ENCODE measurements around the gene ZIC5.

The ZIC5 gene

GRCh38 chr13:99971576-99972189, at the start of gene ZIC5:
Gene ZIC5, minus strand, starts transcription at chr13:99971767. Its CDS starts 164 bp downstream, at chr13:99971603.
- no peak for DNase-seq (ENCODE audit: low spot score)

GRCh38 chr13:100019780-100020356, 48.3 kb upstream of the ZIC5 start:
- DNase-seq (ENCODE audit: low spot score) = no peak

GRCh38 chr13:100014621-100015020, 43.1 kb upstream of the ZIC5 start:
- DNase-seq (ENCODE audit: low spot score) = no peak

DNA sequence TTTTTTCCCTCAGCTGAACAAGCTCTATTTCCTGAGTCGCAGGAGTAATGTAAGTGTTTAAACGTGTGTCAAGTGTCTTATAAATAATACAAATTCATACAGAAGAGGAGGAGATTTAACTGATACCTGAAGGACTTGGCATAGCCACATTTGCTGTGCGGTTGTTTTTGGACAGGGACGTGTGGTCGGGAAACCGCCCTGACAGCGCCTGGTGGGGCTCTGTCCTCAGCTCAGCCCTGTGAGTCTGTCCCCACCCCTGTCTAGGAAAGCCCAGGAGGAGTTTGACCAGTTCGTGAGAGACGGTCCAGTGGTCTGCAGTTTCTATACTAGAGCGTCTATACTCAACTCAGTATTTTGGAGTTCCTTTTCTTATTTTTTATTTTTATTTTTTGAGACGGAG, 26.7 kb upstream of the ZIC5 start:
- no peak for DNase-seq (ENCODE audit: low spot score)

DNA sequence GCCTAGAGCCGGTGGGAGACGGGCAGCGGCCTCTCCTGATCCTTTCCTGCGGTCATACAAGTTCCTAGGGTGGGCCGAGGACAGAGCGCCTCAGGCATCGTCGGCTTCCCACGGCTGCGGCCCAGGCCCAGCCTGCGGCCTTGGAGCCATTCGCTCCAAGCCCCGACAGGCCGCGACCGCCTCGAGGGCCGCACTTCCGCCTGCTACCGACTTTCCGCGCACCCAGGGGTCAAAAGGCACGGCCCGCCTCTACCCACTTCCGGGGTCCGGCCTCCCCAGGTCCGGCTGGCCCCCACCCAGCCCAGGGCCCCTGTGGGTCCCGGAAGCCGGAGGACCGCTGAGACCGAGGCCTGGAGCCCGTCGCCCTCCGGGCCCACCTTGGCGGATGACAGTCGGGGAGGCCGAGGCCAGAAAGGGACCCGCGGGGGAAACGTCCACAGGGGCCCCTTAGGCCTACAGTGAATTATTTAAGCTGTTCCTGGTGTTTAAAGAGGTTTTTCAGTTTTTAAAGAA, 26.2 kb upstream of the ZIC5 start:
- no peak for DNase-seq (ENCODE audit: low spot score)

DNA sequence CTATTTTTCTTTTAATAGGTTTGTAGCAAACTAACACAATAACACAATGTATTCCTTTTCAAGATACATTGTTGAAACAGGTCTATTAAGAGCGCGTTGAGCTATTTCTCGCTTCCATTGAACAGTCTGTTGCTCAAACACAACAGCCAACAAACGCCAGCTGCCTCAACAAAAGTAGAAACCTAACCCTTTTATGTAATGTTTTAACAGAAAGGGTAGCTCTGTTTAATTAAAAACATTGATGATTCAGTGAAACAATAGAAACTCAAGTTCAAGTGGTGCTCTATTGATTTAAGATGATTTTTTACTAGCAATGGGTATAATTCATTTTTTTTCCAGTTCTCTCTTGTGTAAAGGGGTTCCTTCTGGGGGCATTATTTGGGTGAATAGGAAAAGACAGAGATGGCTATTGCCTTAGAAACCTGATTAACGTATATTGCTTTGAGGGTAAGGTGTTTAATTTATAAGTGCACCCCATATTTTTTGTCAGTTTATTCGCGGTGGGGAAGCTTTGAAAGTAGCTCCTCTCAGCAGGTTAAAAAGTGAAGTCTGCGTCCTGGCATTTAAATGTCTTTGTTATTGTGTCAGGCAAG, 24.9 kb upstream of the ZIC5 start:
- DNase-seq (ENCODE audit: low spot score) = no peak

DNA sequence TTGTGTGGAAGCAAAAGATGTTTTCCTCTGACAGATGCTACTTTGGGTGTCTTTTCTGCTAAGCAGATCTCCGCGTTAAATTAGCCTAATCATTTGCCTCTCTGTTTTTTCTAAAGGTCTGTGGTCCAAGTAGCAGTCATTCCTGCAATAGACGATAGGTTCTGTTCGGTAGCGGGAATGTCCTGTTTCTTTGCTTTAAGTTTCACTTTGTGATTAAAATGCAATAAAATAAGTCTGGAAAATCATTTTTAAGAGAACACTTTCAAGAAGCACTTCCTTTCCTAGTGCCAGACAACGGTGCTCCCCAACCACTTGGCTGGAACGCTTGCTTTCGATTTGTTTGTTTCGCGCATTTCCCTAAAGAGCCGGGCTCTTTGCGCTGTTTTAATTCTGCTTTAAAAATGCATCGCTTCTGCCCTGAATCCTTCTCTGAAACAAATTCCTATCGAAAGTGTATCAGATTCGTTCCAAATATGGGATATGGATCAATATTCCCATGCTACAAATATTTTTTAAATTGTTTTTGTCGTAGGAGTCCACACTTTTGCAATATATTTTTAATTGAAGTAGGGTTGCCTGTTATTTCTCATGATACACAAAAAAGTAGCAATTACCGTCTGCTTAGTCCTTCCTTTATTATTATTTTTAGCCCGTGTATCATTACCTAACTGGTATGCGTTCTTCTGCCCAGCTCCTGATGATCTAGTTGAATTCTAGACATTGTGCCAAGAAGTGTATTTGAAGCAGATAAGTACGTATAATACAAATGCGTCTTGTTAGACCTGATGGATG, 24.2 kb upstream of the ZIC5 start:
- no peak for DNase-seq (ENCODE audit: low spot score)

GRCh38 chr13:99995104-99995588, 23.6 kb upstream of the ZIC5 start:
- no peak for DNase-seq (ENCODE audit: low spot score)

- no peak for DNase-seq (ENCODE audit: low spot score)
Observed at GRCh38 chr13:99994638-99995020, 23.1 kb upstream of the ZIC5 start.

- no peak for DNase-seq (ENCODE audit: low spot score)
Observed at GRCh38 chr13:99993660-99994637, 22.4 kb upstream of the ZIC5 start.

DNA sequence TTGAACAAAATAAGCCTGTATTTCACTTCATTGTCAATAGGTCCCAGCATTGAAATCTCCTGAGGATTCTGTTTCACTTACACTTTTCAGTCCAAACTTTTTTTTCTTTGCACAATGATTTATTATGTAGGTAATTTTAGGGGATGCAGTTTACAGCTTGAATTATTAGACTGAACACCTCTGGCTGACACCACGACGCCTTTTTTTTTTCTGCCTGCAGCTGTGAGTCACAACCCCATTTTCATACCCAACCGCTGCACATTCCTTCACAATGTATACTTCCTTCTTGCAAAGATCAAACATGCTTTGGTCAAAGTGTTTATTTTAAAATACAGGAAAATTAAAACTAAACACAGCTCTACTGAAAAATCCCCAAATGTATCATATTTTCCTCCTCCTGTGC, 21.4 kb upstream of the ZIC5 start:
- DNase-seq (ENCODE audit: low spot score) = no peak

- DNase-seq (ENCODE audit: low spot score) = no peak
Observed at GRCh38 chr13:99991828-99992775, 20.5 kb upstream of the ZIC5 start.

GRCh38 chr13:99991013-99991827, 19.7 kb upstream of the ZIC5 start:
- DNase-seq (ENCODE audit: low spot score) = no peak

DNA sequence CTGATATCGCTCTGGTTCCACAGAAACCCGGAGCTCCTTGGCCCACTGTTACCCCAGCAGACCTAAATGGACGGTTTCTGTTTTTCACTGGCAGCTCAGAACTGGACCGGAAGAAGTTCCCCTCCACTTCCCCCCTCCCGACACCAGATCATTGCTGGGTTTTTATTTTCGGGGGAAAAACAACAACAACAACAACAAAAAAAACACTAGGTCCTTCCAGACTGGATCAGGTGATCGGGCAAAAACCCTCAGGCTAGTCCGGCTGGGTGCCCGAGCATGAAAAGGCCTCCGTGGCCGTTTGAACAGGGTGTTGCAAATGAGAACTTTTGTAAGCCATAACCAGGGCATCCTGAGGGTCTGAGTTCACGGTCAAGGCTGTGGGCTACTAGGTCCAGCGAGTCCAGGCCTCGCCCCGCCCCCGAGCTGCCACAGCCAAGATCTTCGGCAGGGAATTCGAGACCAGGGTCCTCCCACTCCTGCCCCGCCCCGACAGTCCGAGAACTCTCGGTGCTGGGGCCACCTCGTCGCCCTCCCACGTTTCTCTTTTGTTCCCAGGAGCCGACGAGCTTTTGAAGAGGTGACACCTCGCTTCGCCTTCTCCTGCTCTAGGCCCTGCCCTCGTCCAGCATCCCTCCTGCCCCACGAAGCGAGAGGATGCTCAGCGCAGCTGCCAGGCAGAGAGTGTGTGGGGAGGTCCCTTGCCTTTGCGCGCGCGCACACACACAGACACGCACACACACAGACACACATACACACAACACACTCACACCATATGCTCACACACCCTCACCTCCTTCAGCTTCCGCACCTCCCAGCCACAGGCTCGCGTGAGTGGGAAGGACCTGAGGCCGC, 18.8 kb upstream of the ZIC5 start:
- no peak for DNase-seq (ENCODE audit: low spot score)

DNA sequence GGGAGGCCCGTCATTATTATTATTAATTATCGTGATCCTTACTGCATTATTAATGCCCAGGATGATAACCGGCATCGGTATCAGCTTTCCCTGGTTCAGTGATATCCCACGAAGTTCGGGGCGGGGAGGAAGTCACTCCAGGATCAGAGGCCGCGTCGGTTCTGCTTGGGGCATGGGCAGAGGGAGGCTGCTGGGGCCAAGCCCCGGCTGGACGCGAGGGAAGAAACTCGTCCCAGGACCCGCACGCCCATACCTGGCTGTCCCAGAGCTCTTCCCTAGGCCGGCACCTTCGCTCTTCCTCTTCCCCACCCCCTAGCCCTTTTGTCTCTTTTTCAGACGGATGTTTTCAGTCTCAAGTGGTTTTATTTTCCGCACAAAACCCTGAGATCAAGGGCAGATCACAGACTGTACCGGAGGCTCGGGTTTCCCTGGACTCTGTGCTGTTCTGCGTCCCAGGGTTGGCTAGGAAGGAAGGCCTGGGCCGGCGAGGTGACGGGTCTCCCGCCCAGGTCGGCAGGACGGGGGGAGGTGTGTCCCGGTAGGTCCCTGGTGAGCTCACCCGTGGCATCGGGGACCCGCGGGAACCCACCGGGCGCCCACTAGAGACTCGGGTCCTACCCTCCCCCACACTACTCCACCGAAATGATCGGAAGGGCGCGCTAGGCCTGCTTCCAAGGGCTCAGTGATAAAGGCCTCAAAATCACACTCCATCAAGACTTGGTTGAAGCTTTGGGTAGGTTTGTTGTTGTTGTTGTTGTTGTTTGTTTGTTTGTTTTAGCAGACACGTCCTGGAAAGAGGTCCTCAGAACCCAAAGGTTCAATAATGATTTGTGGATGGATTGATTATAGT, 17.9 kb upstream of the ZIC5 start:
- DNase-seq (ENCODE audit: low spot score) = no peak

- DNase-seq (ENCODE audit: low spot score) = no peak
Observed at GRCh38 chr13:99988529-99989275, 17.1 kb upstream of the ZIC5 start.
